GM19240 (cell line): ENCODE results near the gene STYXL2.

Source experiments
- DNase-seq: peaks from one replicate; pipeline ENCODE4 v3.0.0; 2011; ENCODE audit warnings: low spot score; ENCODE audit not compliant: insufficient read length

Gene STYXL2

DNA sequence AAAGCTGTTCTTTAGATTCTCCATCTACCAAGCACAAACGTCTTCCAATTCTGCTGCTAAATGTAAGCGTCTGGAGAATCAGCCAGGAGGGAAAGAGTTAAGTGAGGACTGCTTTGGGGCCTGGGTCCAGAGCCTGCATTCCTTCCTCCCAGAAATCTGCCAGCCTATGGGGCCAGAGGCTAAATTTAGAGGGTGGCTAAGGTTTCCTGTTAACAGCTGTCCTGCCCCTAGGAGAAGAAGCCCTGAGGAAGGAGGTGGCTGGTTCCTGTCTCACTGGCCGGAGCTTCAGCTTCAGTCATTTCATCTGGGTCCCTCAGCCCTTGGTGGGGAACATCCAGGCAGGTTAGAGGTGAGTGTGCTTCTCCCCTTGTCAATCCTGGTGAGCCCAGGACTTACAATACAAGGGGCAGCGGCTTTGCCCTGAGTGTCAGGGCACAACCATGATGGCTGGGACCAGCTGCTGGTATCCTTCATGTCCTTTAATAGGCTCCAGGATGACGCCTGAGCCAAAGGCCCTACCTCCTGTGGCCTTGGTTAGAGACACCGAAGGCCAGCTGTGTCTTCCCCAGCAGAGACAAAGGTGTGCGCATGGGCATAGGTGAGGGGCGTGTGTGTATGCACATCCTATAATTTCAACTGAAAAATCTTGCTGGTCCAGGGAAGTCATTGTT lies at the start of gene STYXL2:
Gene STYXL2, plus strand, starts transcription at position 230 of the 671 bp plus-strand sequence. CDS start 775 bp downstream, outside the sequence.
- DNase-seq, result no peak

- DNase-seq, result no peak
Observed at GRCh38 chr1:167051907-167052306, 42.0 kb upstream of the STYXL2 start.

DNA sequence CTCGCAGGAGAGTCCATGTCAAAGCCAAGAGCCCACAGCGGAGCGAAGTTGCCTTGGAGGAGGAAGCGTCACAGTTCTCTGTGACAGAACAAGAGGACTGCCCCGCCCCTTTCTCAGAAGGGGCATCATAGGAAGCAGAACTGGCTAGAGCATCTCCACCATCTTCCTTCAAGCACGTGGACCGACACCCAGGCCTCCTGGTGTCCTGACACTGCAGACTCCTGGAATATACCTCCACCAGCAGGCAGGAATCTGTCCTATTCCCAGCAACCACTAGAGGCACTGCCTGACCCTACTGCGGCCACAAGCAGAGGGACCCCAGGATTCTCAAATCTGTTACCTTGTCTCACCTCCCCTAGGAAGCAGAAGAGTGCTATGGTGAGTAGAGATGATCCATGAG lies 41.5 kb upstream of the STYXL2 start:
- DNase-seq, result no peak

DNA sequence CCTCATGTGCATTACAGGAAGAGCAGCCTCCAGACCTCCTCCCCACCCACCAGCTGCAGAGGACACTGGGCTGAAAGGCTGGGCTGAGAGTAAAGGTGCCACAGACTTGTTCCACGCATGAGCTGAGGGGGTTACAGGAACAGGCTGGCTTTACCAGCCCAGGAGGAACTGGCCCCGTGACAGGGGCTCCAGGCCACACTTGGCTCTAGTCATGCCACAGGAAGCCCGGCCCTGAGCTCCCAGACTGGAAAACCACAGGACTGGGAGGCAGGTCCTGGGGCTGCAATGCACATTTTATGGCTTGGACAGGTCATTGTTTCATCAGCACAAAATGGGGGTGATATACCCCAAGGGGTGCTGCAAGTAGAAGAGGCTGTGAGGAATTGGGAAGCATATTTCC lies 39.3 kb upstream of the STYXL2 start:
- no peak for DNase-seq

- no peak for DNase-seq
Observed at GRCh38 chr1:167054946-167055630, 38.8 kb upstream of the STYXL2 start.

GRCh38 chr1:167056529-167057231 lies 37.2 kb upstream of the STYXL2 start:
- DNase-seq, result no peak

DNA sequence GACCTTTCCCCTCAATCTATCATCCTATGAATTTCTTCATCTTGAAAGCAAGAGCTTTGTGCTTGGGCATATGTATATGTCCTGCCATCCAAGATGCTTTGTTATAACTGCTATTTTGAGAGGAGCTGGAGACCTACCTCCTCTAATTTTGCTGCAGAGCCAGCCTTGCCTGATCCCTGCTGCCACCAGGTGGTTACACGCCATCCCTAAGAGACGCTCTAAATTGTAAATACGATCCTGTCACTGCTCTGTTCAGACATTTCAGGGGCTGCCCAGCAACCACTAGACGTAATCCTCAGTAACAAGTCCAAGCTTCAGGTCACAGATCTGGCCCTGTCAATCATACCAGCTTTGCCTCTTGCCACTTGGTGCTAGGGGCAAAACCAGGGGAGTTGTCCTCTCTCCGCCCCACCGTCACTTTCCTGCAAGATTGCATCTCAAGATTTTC lies 36.6 kb upstream of the STYXL2 start:
- no peak for DNase-seq

DNA sequence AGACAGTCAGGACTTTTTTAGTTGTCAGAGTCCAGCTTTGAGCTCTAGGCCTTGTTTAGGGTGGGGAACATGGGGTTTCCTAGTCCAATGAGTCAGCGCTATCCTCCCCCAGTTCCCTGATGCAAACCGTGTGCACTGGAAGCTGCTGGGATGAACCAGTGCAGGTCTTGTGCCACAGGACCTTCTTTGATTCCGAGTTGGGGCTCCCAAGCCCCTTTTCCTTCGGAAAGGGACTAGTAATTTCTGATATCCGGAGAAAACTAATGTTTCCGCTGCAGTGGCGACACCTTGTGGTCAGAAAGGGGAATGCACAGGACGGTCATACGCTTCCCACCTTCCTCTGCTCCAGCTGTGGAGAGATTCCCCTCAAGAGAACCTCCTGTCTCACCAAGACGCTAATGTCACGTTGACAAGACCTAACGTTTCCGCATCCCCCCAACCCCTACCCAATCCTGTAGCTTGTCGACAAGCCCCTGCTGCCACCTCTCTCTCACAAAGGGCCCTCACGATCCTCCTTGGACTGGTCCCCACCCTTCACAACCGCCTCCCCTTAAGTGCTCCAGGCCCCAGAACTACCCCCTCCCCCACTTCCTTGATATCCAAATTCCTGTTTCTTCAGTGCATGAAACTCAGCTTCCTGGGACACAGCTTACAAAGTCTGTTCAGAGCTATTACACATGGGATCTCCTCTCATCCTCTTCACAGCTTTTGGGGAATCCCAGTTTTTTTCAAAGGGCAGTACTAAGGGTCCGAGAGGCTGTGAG lies 34.6 kb upstream of the STYXL2 start:
- DNase-seq, result peak; percentile 43

DNA sequence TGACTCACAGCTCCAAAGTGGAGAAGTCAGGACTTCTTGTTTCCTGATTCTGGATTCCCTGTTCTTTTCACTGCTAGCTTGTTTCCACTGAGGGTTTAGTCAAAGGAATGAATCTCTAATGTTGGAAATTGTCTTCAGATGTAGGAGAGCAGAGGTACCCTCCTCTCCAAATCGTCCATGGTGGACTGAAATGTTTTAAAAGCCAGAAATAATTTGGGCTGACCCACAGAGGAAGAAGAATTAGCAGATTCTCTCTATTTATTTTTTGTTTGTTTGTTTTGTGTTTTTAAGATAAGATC lies 34.1 kb upstream of the STYXL2 start:
- DNase-seq, result no peak

GRCh38 chr1:167060141-167061072 lies 33.5 kb upstream of the STYXL2 start:
- DNase-seq, result no peak

- no peak for DNase-seq
Observed at GRCh38 chr1:167061073-167061464, 32.8 kb upstream of the STYXL2 start.

DNA sequence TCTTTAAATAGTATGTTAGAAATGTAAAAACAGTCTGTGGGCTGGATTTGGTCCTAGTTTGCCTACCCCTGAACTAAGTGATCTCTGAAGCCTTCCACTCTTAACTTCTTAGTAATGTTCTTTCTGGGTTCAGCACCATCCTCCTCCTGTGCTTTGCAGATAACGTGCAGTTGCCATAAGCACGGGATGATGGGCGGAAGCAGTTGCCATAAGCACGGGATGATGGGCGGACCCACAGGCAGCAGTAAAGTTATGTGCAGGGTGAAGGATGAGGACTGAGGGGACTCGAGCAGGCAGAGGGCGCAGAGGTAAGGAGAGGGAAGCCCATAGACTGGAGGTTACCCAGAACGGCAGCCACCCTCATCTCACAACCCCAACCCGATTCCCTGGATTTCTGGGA lies 29.3 kb upstream of the STYXL2 start:
- DNase-seq, result no peak

DNA sequence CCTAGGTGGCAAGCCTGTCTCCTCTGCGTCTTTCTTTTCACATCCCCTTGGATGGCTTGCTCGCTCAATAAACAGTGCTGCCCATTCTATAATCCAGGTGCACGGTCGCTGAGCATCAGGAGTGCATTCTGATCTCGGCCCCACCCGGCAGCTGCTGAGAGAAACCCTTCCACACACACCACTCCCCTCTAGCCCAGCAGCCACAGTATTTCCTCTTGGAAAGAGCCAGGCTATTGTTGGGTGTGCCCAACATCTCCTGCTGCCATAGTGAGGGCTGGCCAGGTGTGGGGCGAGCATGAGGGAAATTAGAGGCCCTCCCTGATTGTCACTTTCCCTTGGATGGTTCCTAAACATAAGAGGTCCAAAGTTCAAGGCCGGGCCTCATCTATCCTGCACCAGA lies 28.4 kb upstream of the STYXL2 start:
- no peak for DNase-seq

GRCh38 chr1:167066333-167067122 lies 27.3 kb upstream of the STYXL2 start:
- peak; percentile 79 for DNase-seq

DNA sequence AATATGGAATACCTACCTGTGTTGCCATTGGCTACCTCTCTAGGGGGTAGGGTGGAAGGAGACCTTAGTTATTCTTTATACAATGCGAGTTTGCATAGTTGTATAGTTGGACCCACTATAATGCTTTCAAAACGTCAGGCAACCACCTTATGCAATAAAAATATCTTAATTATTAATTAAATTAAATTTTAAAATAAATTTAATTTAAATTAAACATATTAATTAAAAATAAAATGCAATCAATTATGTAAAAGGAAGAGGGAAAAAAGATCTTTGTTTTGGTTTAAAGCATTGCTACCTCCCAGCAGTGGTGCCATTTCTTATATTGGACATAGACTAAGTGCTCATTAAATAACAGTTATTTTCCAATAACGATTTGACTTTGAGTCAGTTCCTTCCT lies 26.0 kb upstream of the STYXL2 start:
- no peak for DNase-seq

GRCh38 chr1:167068761-167069160 lies 25.1 kb upstream of the STYXL2 start:
- no peak for DNase-seq

DNA sequence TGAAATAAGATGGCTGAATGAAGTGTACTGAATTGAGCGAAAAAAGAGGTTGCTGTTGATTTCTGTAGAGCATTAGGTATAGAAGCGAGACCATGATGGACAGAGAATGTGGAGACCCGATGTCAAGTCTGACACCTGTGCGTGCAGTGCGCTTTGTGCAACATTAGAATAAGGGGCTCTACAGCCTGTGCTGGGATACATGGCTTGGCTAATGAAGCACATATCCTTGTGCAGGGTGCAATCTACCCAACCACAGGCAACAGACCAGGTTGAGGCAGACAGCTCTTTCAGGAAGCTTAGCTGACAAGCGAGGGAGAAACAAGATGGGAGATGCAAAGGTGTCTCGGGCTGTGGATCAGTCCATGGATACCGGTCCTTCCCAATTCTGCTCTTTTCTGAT lies 22.6 kb upstream of the STYXL2 start:
- no peak for DNase-seq

GRCh38 chr1:167076136-167076710 lies 17.7 kb upstream of the STYXL2 start:
- no peak for DNase-seq

- DNase-seq, result no peak
Observed at GRCh38 chr1:167077128-167077867, 16.6 kb upstream of the STYXL2 start.
